HepG2 (cell line): ENCODE data around the gene TMEM63C. TPM values are rescaled to one million over a fixed set of nuclear protein-coding genes. Genes with fewer than 3 reads are reported as not detected.
A peak's percentile ranks its signal among the peaks of the same experiment; 100 is the strongest.

Source experiments
- ARID4A ChIP-seq: sonication (generic); formaldehyde crosslinking; IDR thresholded peaks from 2 replicates; pipeline ENCODE4 v1.5.0; 2020; ENCODE audit warnings: mild to moderate bottlenecking, missing genetic modification reagents, borderline replicate concordance
- CENPT ChIP-seq: sonication (generic); formaldehyde crosslinking; IDR thresholded peaks from 2 replicates; pipeline ENCODE4 v1.8.0; 2022; ENCODE audit warnings: low read depth, mild to moderate bottlenecking, moderate library complexity, missing genetic modification reagents
- FOXA1 ChIP-seq, 2 experiments: fragments of 450-650 bp in 1 of 2; sonication (generic) in 1 of 2; formaldehyde crosslinking in 1 of 2; IDR thresholded peaks; 2 replicates each; pipeline versions ENCODE4 v1.4.0 to v1.6.1; 2016 to 2020; ENCODE audit warnings: missing genetic modification reagents in 1 of 2
- FOXK2 ChIP-seq: fragments of 450-650 bp; IDR thresholded peaks from 2 replicates; pipeline ENCODE4 v1.6.1; 2016
- HNF1B ChIP-seq: sonication (generic); formaldehyde crosslinking; IDR thresholded peaks from 2 replicates; pipeline ENCODE4 v1.5.1; 2020; ENCODE audit warnings: mild to moderate bottlenecking, moderate library complexity, missing genetic modification reagents
- SALL2 ChIP-seq: sonication (generic); formaldehyde crosslinking; IDR thresholded peaks from 2 replicates; pipeline ENCODE4 v1.8.1; 2023; ENCODE audit warnings: mild to moderate bottlenecking, missing genetic modification reagents, inconsistent platforms
- TBL1XR1 ChIP-seq: fragments of 150-350 bp; IDR thresholded peaks from 2 replicates; pipeline ENCODE4 v1.6.1; 2014; ENCODE audit warnings: borderline replicate concordance, low read length; ENCODE audit not compliant: partially characterized antibody
- UBTF ChIP-seq: sonication (generic); formaldehyde crosslinking; IDR thresholded peaks from 2 replicates; pipeline ENCODE4 v1.4.0; 2020; ENCODE audit warnings: mild to moderate bottlenecking, missing genetic modification reagents
- YEATS4 ChIP-seq: sonication (generic); formaldehyde crosslinking; IDR thresholded peaks from 2 replicates; pipeline ENCODE4 v1.4.0; 2020; ENCODE audit warnings: missing genetic modification reagents, borderline replicate concordance
- ZBTB49 ChIP-seq: sonication (generic); formaldehyde crosslinking; IDR thresholded peaks from 2 replicates; pipeline ENCODE4 v1.4.0; 2020; ENCODE audit warnings: missing genetic modification reagents, borderline replicate concordance
- ZNF230 ChIP-seq: sonication (generic); formaldehyde crosslinking; IDR thresholded peaks from 2 replicates; pipeline ENCODE4 v1.4.0; 2020; ENCODE audit warnings: mild to moderate bottlenecking, missing genetic modification reagents
- ZNF362 ChIP-seq: sonication (generic); formaldehyde crosslinking; IDR thresholded peaks from 2 replicates; pipeline ENCODE4 v1.4.0; 2020; ENCODE audit warnings: missing genetic modification reagents, mild to moderate bottlenecking, borderline replicate concordance
- ZNF468 ChIP-seq: sonication (generic); formaldehyde crosslinking; IDR thresholded peaks from 2 replicates; pipeline ENCODE4 v1.8.0; 2022; ENCODE audit warnings: mild to moderate bottlenecking, moderate library complexity, missing genetic modification reagents
- ZNF747 ChIP-seq: sonication (generic); formaldehyde crosslinking; IDR thresholded peaks from 2 replicates; pipeline ENCODE4 v1.8.1; 2023; ENCODE audit warnings: missing genetic modification reagents, mild to moderate bottlenecking, borderline replicate concordance
- ZZZ3 ChIP-seq: sonication (generic); formaldehyde crosslinking; IDR thresholded peaks from 2 replicates; pipeline ENCODE4 v1.4.0; 2020; ENCODE audit warnings: missing genetic modification reagents, mild to moderate bottlenecking, borderline replicate concordance
- polyA plus RNA-seq, 8 experiments: library from polyadenylated mRNA; depleted of rRNA in 3 of 8; stranded (reverse) in 7 of 8; unstranded in 1 of 8; fragments of >200 nt; fragmentation: Illumina TruSeq in 4 of 8; extraction: Trizol in 4 of 8; gene quantifications; 2 replicates each; pipeline versions ENCODE4 v1.2.1 to v1.2.3, GENCODE V29; 2011 to 2016; ENCODE audit warnings: low read depth in 4 of 8, missing spikeins in 1 of 8, mixed read lengths in 1 of 8; ENCODE audit not compliant: insufficient read depth in 1 of 8
- total RNA-seq, 5 experiments: library from RNA; depleted of rRNA; stranded (reverse); fragments of >200 nt; fragmentation: Illumina TruSeq; extraction: Trizol; gene quantifications; 2 replicates each; pipeline ENCODE4 v1.2.3, GENCODE V29; 2016; ENCODE audit warnings: low read depth in 1 of 5

TMEM63C gene
- total and polyA plus RNA-seq, 2 of the 13 experiments (the other 11 are each of a cell fraction or from before 2014, with no cell fraction given), result 0.17 to 0.27 TPM

GRCh38 chr14:77184396-77185092 is 2.9 kb downstream of the TMEM63C start (continued):
- TF ChIP-seq UBTF, result no peak
- 0 out of 2 replicates have a peak, but pooled peaks have one; percentile 27 for TF ChIP-seq YEATS4
- TF ChIP-seq ZNF362 (CRISPR knock-in tag), result no peak
- TF ChIP-seq FOXK2, result no peak
- TF ChIP-seq FOXA1 (IDR thresholded peaks at IDR 0.05), result no peak
- peak; percentile 51 for TF ChIP-seq FOXA1 (CRISPR knock-in tag; IDR thresholded peaks at IDR 0.05)
- no peak for TF ChIP-seq ZNF747 (CRISPR knock-in tag)
- TF ChIP-seq HNF1B (CRISPR knock-in tag), result no peak
- peak; percentile 41; the same call in 1 of the 2 replicates for TF ChIP-seq ZNF230 (CRISPR knock-in tag)
- TF ChIP-seq ZBTB49, result no peak
- no peak for TF ChIP-seq CENPT (CRISPR knock-in tag)
- no peak for TF ChIP-seq SALL2
- no peak for TF ChIP-seq ZNF468 (CRISPR knock-in tag)
- TF ChIP-seq ARID4A (CRISPR knock-in tag), result no peak; the same call in 1 of the 2 replicates
- no peak for TF ChIP-seq TBL1XR1
- TF ChIP-seq ZZZ3 (CRISPR knock-in tag), result no peak
